Melanocyte of skin (primary cell): Measurements from ENCODE around the gene PITX2. TPM values are rescaled to one million over a fixed set of nuclear protein-coding genes. Genes with fewer than 3 reads are reported as not detected.

Experiments
- total RNA-seq, 2 donors: library from RNA; depleted of rRNA; stranded (reverse); fragments of >200 nt; gene quantifications; 2 replicates each; pipeline ENCODE4 v1.2.3, GENCODE V29; 2012

The PITX2 gene
- not detected for total RNA-seq

DNA sequence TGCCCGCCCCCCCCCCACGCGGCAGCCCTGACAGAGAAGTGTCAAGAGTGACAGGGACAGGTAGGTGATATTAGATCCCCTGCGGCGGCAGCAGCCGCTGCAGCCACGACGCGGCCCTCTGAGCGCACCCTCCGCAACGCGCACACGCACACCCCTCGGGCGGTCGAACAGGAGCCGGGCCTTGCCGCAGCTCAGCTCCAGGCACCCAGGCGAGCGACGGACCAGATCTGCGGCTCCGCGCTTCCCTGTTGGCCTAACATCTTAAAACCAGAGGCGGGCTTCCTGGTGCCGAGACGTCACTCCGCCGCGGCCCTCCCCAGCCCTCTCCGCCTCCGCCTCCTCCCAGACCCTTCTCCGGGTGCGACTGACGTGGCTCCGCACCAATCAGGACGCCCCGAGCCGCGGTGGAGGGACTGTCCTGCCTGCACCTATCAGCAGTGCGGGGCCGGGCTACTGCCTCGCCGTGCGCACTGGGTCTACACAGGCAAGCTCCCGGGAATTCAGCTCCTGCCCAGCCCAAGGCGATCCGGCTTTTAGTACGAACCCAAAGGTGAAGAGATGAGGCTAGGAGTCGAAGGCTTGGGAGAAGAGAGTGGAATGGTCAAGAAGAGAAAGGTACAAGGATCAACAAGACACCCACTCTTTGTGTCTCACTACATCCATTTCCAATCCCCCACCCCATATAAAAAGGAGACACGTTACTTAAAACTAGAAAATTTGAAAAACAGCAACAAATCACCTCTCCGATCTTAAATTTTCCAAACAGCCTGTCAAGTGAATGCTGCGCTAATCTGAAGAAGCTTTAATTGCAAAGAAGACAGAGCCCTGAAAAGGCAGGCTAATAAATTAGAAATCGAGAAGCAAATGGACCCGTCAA is at the start of gene PITX2:
TSS of gene PITX2 (minus strand) at position 237 of the 877 bp plus-strand sequence. CDS start 617 bp downstream, outside the sequence.

Other genes starting within 250 kb of the PITX2 start
- gene ENPEP, start 146.9 kb downstream of the PITX2 start, total RNA-seq: not detected